Lung (tissue), 12 donors: ENCODE measurements around the gene ING2. TPM values are rescaled to one million over a fixed set of nuclear protein-coding genes. Genes with fewer than 3 reads are reported as not detected.

Experiments used
- ATAC-seq: fragments of 200-7000 bp; cut with Tn5 transposase; one replicate; pipeline ENCODE4 v1.9.1; 2020; ENCODE audit warnings: moderate number of reproducible peaks; ENCODE audit not compliant: insufficient read depth, low FRiP score
- DNase-seq, 3 donors: peaks; one replicate each; pipeline ENCODE4 v3.0.0-alpha.2; 2013 to 2017
- H3K27ac ChIP-seq, 2 donors: one replicate each; pipeline ENCODE4 v1.5.1; 2013; ENCODE audit warnings: mild to moderate bottlenecking in 2 of 2, moderate library complexity in 2 of 2, control low read depth in 1 of 2, inconsistent platforms in 1 of 2, low read depth in 1 of 2, low read length in 1 of 2
- H3K27me3 ChIP-seq, 3 donors: one replicate each; pipeline ENCODE4 v1.5.1; 2013; ENCODE audit warnings: low read length in 2 of 3; ENCODE audit not compliant: control insufficient read depth in 3 of 3, insufficient read depth in 3 of 3
- H3K36me3 ChIP-seq, 4 donors: one replicate each; pipeline ENCODE4 v1.5.1; 2013; ENCODE audit warnings: low read length in 4 of 4, mild to moderate bottlenecking in 1 of 4, moderate library complexity in 1 of 4; ENCODE audit not compliant: control insufficient read depth in 4 of 4, insufficient read depth in 4 of 4
- H3K4me1 ChIP-seq, 5 donors: one replicate each; pipeline ENCODE4 v1.5.1; 2013; ENCODE audit warnings: low read length in 5 of 5, mild to moderate bottlenecking in 2 of 5, moderate library complexity in 1 of 5; ENCODE audit not compliant: control insufficient read depth in 5 of 5, insufficient read depth in 5 of 5
- H3K4me3 ChIP-seq: one replicate; pipeline ENCODE4 v1.5.1; 2013; ENCODE audit warnings: mild to moderate bottlenecking, control low read depth, moderate library complexity
- H3K9ac ChIP-seq, 2 donors: one replicate each; pipeline ENCODE4 v1.5.1; 2013; ENCODE audit warnings: low read length in 2 of 2, control low read depth in 1 of 2; ENCODE audit not compliant: insufficient read depth in 1 of 2
- H3K9me3 ChIP-seq, 4 donors: one replicate each; pipeline ENCODE4 v1.5.1; 2013; ENCODE audit warnings: low read length in 3 of 4, mild to moderate bottlenecking in 1 of 4, moderate library complexity in 1 of 4; ENCODE audit not compliant: control insufficient read depth in 4 of 4, insufficient read depth in 3 of 4
- WGBS, 2 donors: extraction: QIAGEN DNeasy Blood & Tissue Kit; methylation state at CpG; one replicate each; pipeline ENCODE4 v1.1.7; 2013; 5-methylcytosine and 5-hydroxymethylcytosine counted together
- polyA plus RNA-seq, 2 donors: library from polyadenylated mRNA; stranded (reverse); fragments of 200-250 nt; gene quantifications; one replicate each; pipeline ENCODE4 v1.2.1, GENCODE V29; 2013
- total RNA-seq, 2 donors: library from RNA; depleted of rRNA in 1 of 2; stranded (reverse); fragments of >200 nt in 1 of 2; gene quantifications; one replicate each; pipeline ENCODE4 v1.2.1, GENCODE V29; 2014 to 2021
- TF ChIP-seq, protein P1 (sequence below): IDR thresholded peaks from 2 replicates; pipeline ENCODE4 v1.5.1; 2012; ENCODE audit warnings: mild to moderate bottlenecking; ENCODE audit errors: control extremely low read depth, extremely low read depth
- donor health status: control.
- donor health status: control.
- donor health status: Bipolar disorder and iron deficiency.
- donor health status: healthy.
- donor health status: DM: yes; HTN: yes; CAD: no.

The ING2 gene
- total and polyA plus RNA-seq, 4 donors: 8.5 to 21.9 (median 9.8) TPM

DNA sequence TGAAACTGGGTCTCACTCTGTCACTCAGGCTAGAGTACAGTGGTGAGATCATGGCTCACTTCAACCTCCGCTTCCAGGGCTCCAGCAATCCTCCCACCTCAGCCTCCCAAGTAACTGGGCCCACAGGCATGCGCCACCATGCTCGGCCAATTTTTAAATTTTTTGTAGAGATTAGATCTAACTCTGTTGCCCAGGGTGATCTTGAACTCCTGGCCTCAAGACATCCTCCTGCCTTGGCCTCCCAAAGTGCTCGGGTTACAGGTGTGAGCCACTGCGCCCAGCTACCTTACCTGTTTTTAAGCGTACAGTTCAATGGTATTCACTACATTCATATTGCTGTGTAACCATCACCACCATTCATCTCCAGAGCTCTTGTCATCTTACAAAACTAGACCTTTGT, 41.5 kb downstream of the ING2 start:
- peaks cover 0 to 5% (median 0%) of the 10 kb centered on the region in 5 donors for H3K4me1 ChIP-seq
- 86 to 97% methylated on average over 6 of the region's 6 CpGs for WGBS, 2 donors
- no peak for ATAC-seq

DNA sequence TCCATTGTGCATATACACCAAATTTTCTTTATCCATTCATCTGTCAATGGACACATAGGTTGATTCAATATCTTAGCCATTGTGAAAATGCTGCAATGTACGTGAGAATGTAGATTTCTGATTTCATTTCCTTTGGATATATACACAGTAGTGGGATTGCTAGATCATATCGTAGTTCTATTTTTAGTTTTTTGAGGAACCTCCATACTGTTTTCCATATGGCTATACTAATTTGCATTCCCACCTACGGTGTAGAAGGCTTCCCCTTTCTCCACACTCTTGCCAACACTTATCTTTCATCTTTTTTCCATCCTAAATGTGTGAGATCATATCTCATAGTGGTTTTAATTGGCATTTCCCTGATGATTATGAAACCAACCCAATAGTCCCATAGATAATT, 43.4 kb downstream of the ING2 start:
- no peak overlapping the region for H3K4me3 ChIP-seq
- DNase-seq: no peak
- no peak overlapping the region for H3K27ac ChIP-seq
- no peak overlapping the region for H3K9ac ChIP-seq
- no peaks in the 10 kb centered on the region for H3K27me3 ChIP-seq
- WGBS, 2 donors: 76 to 79% methylated on average over 3 of the region's 3 CpGs
- ATAC-seq: no peak
- H3K9me3 ChIP-seq: peaks cover 0 to 3% (median 1%) of the 10 kb centered on the region in 4 donors
- TF ChIP-seq, protein P1, sequence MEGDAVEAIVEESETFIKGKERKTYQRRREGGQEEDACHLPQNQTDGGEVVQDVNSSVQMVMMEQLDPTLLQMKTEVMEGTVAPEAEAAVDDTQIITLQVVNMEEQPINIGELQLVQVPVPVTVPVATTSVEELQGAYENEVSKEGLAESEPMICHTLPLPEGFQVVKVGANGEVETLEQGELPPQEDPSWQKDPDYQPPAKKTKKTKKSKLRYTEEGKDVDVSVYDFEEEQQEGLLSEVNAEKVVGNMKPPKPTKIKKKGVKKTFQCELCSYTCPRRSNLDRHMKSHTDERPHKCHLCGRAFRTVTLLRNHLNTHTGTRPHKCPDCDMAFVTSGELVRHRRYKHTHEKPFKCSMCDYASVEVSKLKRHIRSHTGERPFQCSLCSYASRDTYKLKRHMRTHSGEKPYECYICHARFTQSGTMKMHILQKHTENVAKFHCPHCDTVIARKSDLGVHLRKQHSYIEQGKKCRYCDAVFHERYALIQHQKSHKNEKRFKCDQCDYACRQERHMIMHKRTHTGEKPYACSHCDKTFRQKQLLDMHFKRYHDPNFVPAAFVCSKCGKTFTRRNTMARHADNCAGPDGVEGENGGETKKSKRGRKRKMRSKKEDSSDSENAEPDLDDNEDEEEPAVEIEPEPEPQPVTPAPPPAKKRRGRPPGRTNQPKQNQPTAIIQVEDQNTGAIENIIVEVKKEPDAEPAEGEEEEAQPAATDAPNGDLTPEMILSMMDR: no peak
- no peaks in the 10 kb centered on the region for H3K36me3 ChIP-seq
- no peaks in the 10 kb centered on the region for H3K4me1 ChIP-seq

More for the DNA sequence above, 41.5 kb downstream of the ING2 start:
- no peak for DNase-seq
- no peak overlapping the region for H3K9ac ChIP-seq
- no peak overlapping the region for H3K27ac ChIP-seq
- H3K36me3 ChIP-seq: no peaks in the 10 kb centered on the region
- peaks cover 0 to 3% (median 1%) of the 10 kb centered on the region in 4 donors for H3K9me3 ChIP-seq
- no peaks in the 10 kb centered on the region for H3K27me3 ChIP-seq
- H3K4me3 ChIP-seq: no peak overlapping the region
- TF ChIP-seq, protein P1: no peak

DNA sequence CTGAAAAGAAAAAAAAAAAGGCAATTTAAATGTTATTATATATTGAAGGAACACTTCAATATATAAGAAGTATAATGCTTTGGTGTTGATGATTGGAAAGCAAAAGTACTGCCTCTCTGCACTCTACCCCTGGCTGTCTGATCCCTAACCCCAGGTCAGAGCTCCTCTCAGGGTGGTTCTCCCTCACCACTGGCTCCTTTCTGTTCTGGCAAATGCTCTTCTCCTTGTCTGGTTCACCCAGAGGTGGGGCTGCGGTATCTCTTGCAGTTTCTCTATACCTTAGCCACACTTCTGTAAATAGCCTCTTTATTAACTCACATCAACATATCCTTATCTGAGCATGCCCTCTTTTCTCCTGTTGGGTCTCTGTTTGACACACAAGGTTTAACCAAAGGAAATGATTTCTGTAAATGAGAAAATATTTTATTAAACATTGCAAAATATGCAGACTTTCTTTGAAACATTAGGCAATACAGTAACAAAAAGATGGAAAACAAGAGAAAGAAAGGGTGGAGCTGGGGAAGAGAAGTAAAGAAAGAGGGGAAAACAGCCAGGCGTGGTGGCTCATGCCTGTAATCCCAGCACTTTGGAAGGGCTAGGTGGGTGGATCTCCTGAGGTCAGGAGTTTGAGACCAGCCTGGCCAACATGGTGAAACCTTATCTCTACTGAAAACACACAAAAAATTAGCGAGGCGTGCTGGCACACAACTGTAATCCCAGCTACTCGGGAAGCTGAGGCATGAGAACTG, 45.7 kb downstream of the ING2 start:
- Histone ChIP-seq H3K4me3 (no peak overlapping the region), H3K36me3 (no peaks in the 10 kb centered on the region), H3K9me3 (no peaks in the 10 kb centered on the region), H3K27ac (no peak overlapping the region), H3K4me1 (peaks cover 0 to 4% (median 0%) of the 10 kb centered on the region in 5 donors), H3K9ac (no peak overlapping the region), H3K27me3 (no peaks in the 10 kb centered on the region)
- DNase-seq (no peak), ATAC-seq (no peak)
- WGBS, 2 donors: 81 to 85% methylated on average over 5 of the region's 5 CpGs
- TF ChIP-seq, protein P1: no peak
